Measurements from ENCODE around the gene ETNK2. TPM values are rescaled to one million over a fixed set of nuclear protein-coding genes. Genes with fewer than 3 reads are reported as not detected.

Gene ETNK2
- total RNA-seq, 4 donors from 2014 or later = 6.7 to 54.4 (median 25.0) TPM

DNA sequence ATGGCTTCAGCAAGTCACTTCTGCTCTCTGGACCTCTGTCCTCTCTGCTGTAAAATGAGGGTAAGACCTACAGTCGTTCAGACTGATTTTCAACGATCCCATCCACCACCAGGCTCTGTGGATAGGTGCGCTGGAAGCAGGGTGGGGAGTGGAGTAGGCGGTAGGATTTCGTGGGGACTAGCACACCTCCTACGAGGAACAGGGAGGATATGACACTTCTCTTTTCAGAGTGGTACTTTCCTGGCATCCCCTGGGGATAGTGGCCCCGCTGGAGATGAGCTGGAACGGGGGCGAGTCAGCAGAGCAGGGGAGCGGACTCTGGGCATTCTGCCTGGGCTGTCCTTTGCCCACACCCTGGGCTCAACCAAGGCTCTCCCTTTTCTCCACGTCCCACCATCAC lies 17.7 kb downstream of the ETNK2 start:
- intact Hi-C loops (cut with DNase I) = no loop called here
- no peaks in the 10 kb centered on the region for H3K27me3 ChIP-seq
- H3K36me3 ChIP-seq = peaks cover 0 to 62% (median 0%) of the 10 kb centered on the region in 3 donors
- no peak overlapping the region for H3K27ac ChIP-seq
- no peak for TF ChIP-seq POLR2A (IDR thresholded peaks at IDR 0.05)
- TF ChIP-seq, protein P1, sequence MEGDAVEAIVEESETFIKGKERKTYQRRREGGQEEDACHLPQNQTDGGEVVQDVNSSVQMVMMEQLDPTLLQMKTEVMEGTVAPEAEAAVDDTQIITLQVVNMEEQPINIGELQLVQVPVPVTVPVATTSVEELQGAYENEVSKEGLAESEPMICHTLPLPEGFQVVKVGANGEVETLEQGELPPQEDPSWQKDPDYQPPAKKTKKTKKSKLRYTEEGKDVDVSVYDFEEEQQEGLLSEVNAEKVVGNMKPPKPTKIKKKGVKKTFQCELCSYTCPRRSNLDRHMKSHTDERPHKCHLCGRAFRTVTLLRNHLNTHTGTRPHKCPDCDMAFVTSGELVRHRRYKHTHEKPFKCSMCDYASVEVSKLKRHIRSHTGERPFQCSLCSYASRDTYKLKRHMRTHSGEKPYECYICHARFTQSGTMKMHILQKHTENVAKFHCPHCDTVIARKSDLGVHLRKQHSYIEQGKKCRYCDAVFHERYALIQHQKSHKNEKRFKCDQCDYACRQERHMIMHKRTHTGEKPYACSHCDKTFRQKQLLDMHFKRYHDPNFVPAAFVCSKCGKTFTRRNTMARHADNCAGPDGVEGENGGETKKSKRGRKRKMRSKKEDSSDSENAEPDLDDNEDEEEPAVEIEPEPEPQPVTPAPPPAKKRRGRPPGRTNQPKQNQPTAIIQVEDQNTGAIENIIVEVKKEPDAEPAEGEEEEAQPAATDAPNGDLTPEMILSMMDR (IDR thresholded peaks at IDR 0.05) = no peak
- H3K4me3 ChIP-seq = no peak overlapping the region
- WGBS, 2 donors = 71 to 83% methylated on average over 6 to 8 of the region's 11 CpGs
- DNase-seq = no peak
- peaks cover 22 to 51% (median 27%) of the 10 kb centered on the region in 3 donors for H3K4me1 ChIP-seq
- no peaks in the 10 kb centered on the region for H3K9me3 ChIP-seq

GRCh38 chr1:204132718-204133117 lies 19.1 kb downstream of the ETNK2 start:
- Histone ChIP-seq H3K4me1 (peaks cover 28 to 65% (median 33%) of the 10 kb centered on the region in 3 donors), H3K4me3 (no peak overlapping the region), H3K27me3 (no peaks in the 10 kb centered on the region), H3K9me3 (no peaks in the 10 kb centered on the region), H3K36me3 (peaks cover 0 to 48% (median 0%) of the 10 kb centered on the region in 3 donors), H3K27ac (peak overlapping the region in 1 of 4 donors; percentile 21)
- 76 to 77% methylated on average over 6 of the region's 6 CpGs for WGBS, 2 donors
- intact Hi-C loops (cut with DNase I) = no loop called here
- no peak for DNase-seq
- TF ChIP-seq POLR2A (IDR thresholded peaks at IDR 0.05) = no peak
- TF ChIP-seq, protein P1 (IDR thresholded peaks at IDR 0.05) = no peak

DNA sequence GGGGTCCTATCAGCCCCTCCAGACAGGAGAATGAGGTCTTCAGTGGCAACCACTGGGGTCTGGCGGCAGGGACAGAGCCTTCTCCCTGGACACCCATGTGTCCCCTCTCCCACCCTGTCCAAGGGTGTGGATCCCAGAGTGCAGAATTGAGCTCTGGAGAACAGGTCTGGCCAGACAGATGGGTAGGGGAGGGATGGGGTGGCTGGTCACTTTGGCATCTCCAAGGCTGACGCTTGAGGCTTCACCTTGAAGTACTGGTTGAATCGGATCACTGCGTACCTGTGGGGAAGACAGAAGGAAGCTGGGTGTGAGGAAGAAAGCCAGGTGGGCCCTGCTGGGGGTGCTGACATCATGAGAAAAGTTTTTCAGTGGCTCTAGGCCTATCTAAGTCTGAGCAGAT lies 19.9 kb downstream of the ETNK2 start:
- no peak for DNase-seq
- 71 to 81% methylated on average over 3 of the region's 4 CpGs for WGBS, 2 donors
- Histone ChIP-seq H3K4me1 (peaks cover 33 to 69% (median 33%) of the 10 kb centered on the region in 3 donors), H3K27ac (peak overlapping the region in 2 of 4 donors; percentile 40 to 64), H3K9me3 (no peaks in the 10 kb centered on the region), H3K36me3 (peaks cover 0 to 42% (median 0%) of the 10 kb centered on the region in 3 donors), H3K4me3 (no peak overlapping the region), H3K27me3 (no peaks in the 10 kb centered on the region)
- intact Hi-C loops (cut with DNase I) = no loop called here
- TF ChIP-seq POLR2A (IDR thresholded peaks at IDR 0.05) = no peak
- TF ChIP-seq, protein P1 (IDR thresholded peaks at IDR 0.05) = no peak

- Histone ChIP-seq H3K36me3 (peaks cover 0 to 45% (median under 1%) of the 10 kb centered on the region in 3 donors), H3K9me3 (no peaks in the 10 kb centered on the region), H3K27me3 (no peaks in the 10 kb centered on the region), H3K27ac (peak overlapping the region; percentile 22 to 64 (median 41)), H3K4me1 (peaks cover 33 to 69% (median 37%) of the 10 kb centered on the region in 3 donors), H3K4me3 (no peak overlapping the region)
- no peak for TF ChIP-seq POLR2A (IDR thresholded peaks at IDR 0.05)
- TF ChIP-seq, protein P1 (IDR thresholded peaks at IDR 0.05) = no peak
- intact Hi-C loops (cut with DNase I) = no loop called here
- DNase-seq = no peak
- 22 to 33% methylated on average over 5 to 11 of the region's 11 CpGs for WGBS, 2 donors
These were observed 20.6 kb downstream of the ETNK2 start for GRCh38 chr1:204130981-204131892.

GRCh38 chr1:204130178-204130577 lies 21.7 kb downstream of the ETNK2 start:
- Histone ChIP-seq H3K36me3 (peaks cover 0 to 45% (median 6%) of the 10 kb centered on the region in 3 donors), H3K27me3 (no peaks in the 10 kb centered on the region), H3K4me1 (peaks cover 33 to 72% (median 37%) of the 10 kb centered on the region in 3 donors), H3K27ac (peak overlapping the region in 1 of 4 donors; percentile 3), H3K9me3 (no peaks in the 10 kb centered on the region), H3K4me3 (no peak overlapping the region)
- intact Hi-C loops (cut with DNase I) = no loop called here
- WGBS, 2 donors = no CpG with 5 or more reads among the region's 4 CpGs
- no peak for DNase-seq
- no peak for TF ChIP-seq POLR2A (IDR thresholded peaks at IDR 0.05)
- TF ChIP-seq, protein P1 (IDR thresholded peaks at IDR 0.05) = no peak
